Endothelial cell of umbilical vein (primary cell): Measurements from ENCODE around the gene SH3BP5. TPM values are rescaled to one million over a fixed set of nuclear protein-coding genes. Genes with fewer than 3 reads are reported as not detected.
A peak's percentile ranks its signal among the peaks of the same experiment; 100 is the strongest.
"Not testable (repeated sequence)": the region's sequence is repeated elsewhere in the genome, so short reads cannot be mapped to it uniquely, and the experiment has no call there.

Experiments
- BruUV-seq: library from RNA; stranded (reverse); fragments of 400-500 nt; replicated peaks from 2 replicates; lab custom pipeline; 2021; lab: Mats Ljungman, UMichigan
- CTCF ChIA-PET: fragments of 300-600, 350-600 bp; sonication (Branson Sonifier 250); formaldehyde crosslinking; loops from one replicate; lab custom pipeline; 2021; ENCODE audit warnings: antibody characterized with exemption, inconsistent platforms; lab: Charles Lee
- POLR2A ChIA-PET: fragments of 300-600, 350-600 bp; sonication (Branson Sonifier 250); formaldehyde crosslinking; loops from one replicate; lab custom pipeline; 2021; ENCODE audit warnings: antibody characterized with exemption, inconsistent platforms; lab: Charles Lee
- DNase-seq: peaks from one replicate; pipeline ENCODE4 v3.0.0-alpha.2; 2011; ENCODE audit warnings: low read depth, low spot score
- FAIRE-seq: peaks from 2 replicates; lab custom pipeline; 2011; peaks lifted over from hg19 to GRCh38; lab: Jason Lieb, UNC
- H2AFZ ChIP-seq: 2 replicates; pipeline ENCODE4 v1.6.0; 2012; ENCODE audit warnings: low read depth, low read length, control low read depth, inconsistent platforms
- H3K27ac ChIP-seq: 2 replicates; pipeline ENCODE4 v1.5.1; 2011; ENCODE audit warnings: low read depth, mild to moderate bottlenecking, control low read depth, low read length, moderate library complexity; ENCODE audit not compliant: insufficient read depth
- H3K27me3 ChIP-seq, 2 experiments: 2 replicates each; pipeline versions ENCODE4 v1.6.0 to v1.6.1; 2011; ENCODE audit warnings: low read length in 2 of 2, mixed read lengths in 1 of 2; ENCODE audit not compliant: control insufficient read depth in 2 of 2, insufficient read depth in 2 of 2
- H3K36me3 ChIP-seq, 2 experiments: 2 replicates in 1 of 2; 3 replicates in 1 of 2; pipeline ENCODE4 v1.5.1; 2011; ENCODE audit warnings: low read length in 2 of 2, mild to moderate bottlenecking in 1 of 2, moderate library complexity in 1 of 2; ENCODE audit not compliant: control insufficient read depth in 2 of 2, insufficient read depth in 2 of 2; ENCODE audit errors: extremely low read depth in 1 of 2
- H3K4me1 ChIP-seq: 3 replicates; pipeline ENCODE4 v1.5.1; 2011; ENCODE audit warnings: mild to moderate bottlenecking, low read length; ENCODE audit not compliant: control insufficient read depth, insufficient read depth; ENCODE audit errors: extremely low read depth
- H3K4me2 ChIP-seq: 2 replicates; pipeline ENCODE4 v1.6.1; 2011; ENCODE audit warnings: low read length, control low read depth, mixed read lengths; ENCODE audit not compliant: insufficient read depth
- H3K4me3 ChIP-seq, 3 experiments: fragments of 200-600 bp in 1 of 3; sonication (generic), shearing (Covaris generic) in 1 of 3; replicated peaks in 1 of 3; 2 replicates each; pipeline ENCODE4 v1.5.1; 2011 to 2016; ENCODE audit warnings: control low read depth in 3 of 3, low read length in 3 of 3, mild to moderate bottlenecking in 2 of 3, inconsistent platforms in 1 of 3, low read depth in 1 of 3, moderate library complexity in 1 of 3; ENCODE audit not compliant: insufficient read depth in 1 of 3
- H3K79me2 ChIP-seq: 2 replicates; pipeline ENCODE4 v1.6.0; 2012; ENCODE audit warnings: low read length, inconsistent platforms; ENCODE audit not compliant: control insufficient read depth, insufficient read depth
- H3K9ac ChIP-seq: replicated peaks from 2 replicates; pipeline ENCODE3; 2011; ENCODE audit warnings: low read length, control low read depth; ENCODE audit not compliant: insufficient read depth; ENCODE audit errors: extremely low read depth
- H3K9me1 ChIP-seq: replicated peaks from 3 replicates; pipeline ENCODE4 v1.6.0; 2011; ENCODE audit warnings: mild to moderate bottlenecking, low read length; ENCODE audit not compliant: control insufficient read depth, insufficient read depth; ENCODE audit errors: extremely low read depth
- H3K9me3 ChIP-seq: replicated peaks from 2 replicates; pipeline ENCODE4 v1.5.1; 2012; ENCODE audit warnings: low read length, inconsistent platforms; ENCODE audit not compliant: control insufficient read depth, insufficient read depth
- H4K20me1 ChIP-seq: replicated peaks from 2 replicates; pipeline ENCODE3; 2011; ENCODE audit warnings: mild to moderate bottlenecking, low read length; ENCODE audit not compliant: control insufficient read depth, insufficient read depth; ENCODE audit errors: extremely low read depth
- CTCF ChIP-seq, 2 donors: IDR thresholded peaks; 1 replicate in 1 of 2; 2 replicates in 1 of 2; pipeline ENCODE4 v1.5.1; 2011; ENCODE audit warnings: low read length in 2 of 2, mild to moderate bottlenecking in 2 of 2, moderate library complexity in 2 of 2, control low read depth in 1 of 2, inconsistent platforms in 1 of 2, low read depth in 1 of 2; ENCODE audit not compliant: insufficient read depth in 1 of 2; ENCODE audit errors: extremely low read depth in 1 of 2
- EZH2 ChIP-seq: IDR thresholded peaks from 2 replicates; pipeline ENCODE4 v1.6.1; 2012; ENCODE audit warnings: borderline replicate concordance, low read depth, mild to moderate bottlenecking, moderate library complexity, low read length, inconsistent platforms; ENCODE audit not compliant: severe bottlenecking
- FOS ChIP-seq: IDR thresholded peaks from 2 replicates; pipeline ENCODE4 v1.6.1; 2011; ENCODE audit warnings: mild to moderate bottlenecking, low read length, moderate library complexity, borderline replicate concordance; ENCODE audit not compliant: insufficient read depth
- GATA2 ChIP-seq: IDR thresholded peaks from 2 replicates; pipeline ENCODE4 v1.7.0; 2011; ENCODE audit warnings: low read depth, mild to moderate bottlenecking, moderate library complexity, mixed read lengths, low read length; ENCODE audit not compliant: insufficient read length, insufficient read depth
- JUN ChIP-seq: IDR thresholded peaks from 2 replicates; pipeline ENCODE4 v1.6.1; 2011; ENCODE audit warnings: borderline replicate concordance, low read depth; ENCODE audit not compliant: insufficient read length, insufficient read depth
- MAX ChIP-seq: IDR thresholded peaks from 2 replicates; pipeline ENCODE4 v1.6.1; 2011; ENCODE audit not compliant: insufficient read depth, insufficient read length
- MYC ChIP-seq: IDR thresholded peaks from one replicate; pipeline ENCODE4 v1.6.1; 2011; ENCODE audit warnings: mild to moderate bottlenecking, low read depth, low read length
- POLR2A ChIP-seq: IDR thresholded peaks from 2 replicates; pipeline ENCODE4 v1.6.1; 2012; ENCODE audit warnings: low read depth, mild to moderate bottlenecking, control low read depth, low read length
- POLR2AphosphoS5 ChIP-seq: IDR thresholded peaks from 2 replicates; pipeline ENCODE4 v1.6.1; 2012; ENCODE audit warnings: low read depth, mild to moderate bottlenecking, control low read depth, low read length, moderate library complexity; ENCODE audit not compliant: insufficient read depth
- dilution Hi-C: fragments of 300-500 bp; cut with MboI; formaldehyde crosslinking; loops from one replicate; pipeline ENCODE4 v1.15.0; 2019; ENCODE audit warnings: low sequenced_read_pairs; ENCODE audit not compliant: extremely low pct_ligation_motif_present
- intact Hi-C: fragments of 100-400 bp; cut with micrococcal nuclease; formaldehyde crosslinking; loops from one replicate; pipeline ENCODE4 v1.10.0; 2022
- polyA plus RNA-seq, 4 experiments: library from polyadenylated mRNA; depleted of rRNA in 3 of 4; stranded (reverse) in 3 of 4; unstranded in 1 of 4; fragments of >200 nt; gene quantifications; 2 replicates each; pipeline versions ENCODE4 v1.2.1 to v1.2.3, GENCODE V29; 2011 to 2012; ENCODE audit warnings: missing spikeins in 1 of 4
- total RNA-seq: library from RNA; stranded (reverse); gene quantifications from 2 replicates; pipeline ENCODE4 v1.2.3, GENCODE V29; 2021

SH3BP5 gene
- total and polyA plus RNA-seq, 2 donors (not counting 3 experiments of a cell fraction or from before 2014, with no cell fraction given), result 35.3 to 76.3 TPM

GRCh38 chr3:15367059-15367458 is 34.7 kb upstream of the SH3BP5 start:
- no peak overlapping the region for H2AFZ ChIP-seq
- CTCF ChIA-PET, result interaction anchor here (0.7 to 1.7 kb wide), 6 partner anchors 10 to 99 kb away, joined by 3 to 11 read pairs (median 4); partner anchors contain the start of gene SH3BP5
- POLR2A ChIA-PET, result no interaction called here
- TF ChIP-seq POLR2A, result no peak
- no peak for TF ChIP-seq EZH2
- TF ChIP-seq JUN, result peak; percentile 66
- no peak for TF ChIP-seq MAX
- peak; percentile 70 for TF ChIP-seq FOS
- no peak for TF ChIP-seq CTCF (IDR thresholded peaks at IDR 0.05; ENCODE audit: extremely low read depth in 1 of 2, insufficient read depth in 1 of 2, low read depth in 1 of 2, low read length in 2 of 2)
- TF ChIP-seq MYC, result no peak
- no peak for TF ChIP-seq POLR2AphosphoS5
- peak; percentile 44 for TF ChIP-seq GATA2
- no peaks in the 10 kb centered on the region for H3K27me3 ChIP-seq
- H3K79me2 ChIP-seq, result no peaks in the 10 kb centered on the region
- H3K4me1 ChIP-seq, result peaks cover 28% of the 10 kb centered on the region
- H3K36me3 ChIP-seq, result no peaks in the 10 kb centered on the region
- H3K9me1 ChIP-seq, result no peaks in the 10 kb centered on the region
- H4K20me1 ChIP-seq, result no peaks in the 10 kb centered on the region
- no peak overlapping the region for H3K4me3 ChIP-seq
- no peak overlapping the region for H3K9ac ChIP-seq
- peak overlapping the region; percentile 26 for H3K27ac ChIP-seq
- H3K9me3 ChIP-seq, result no peaks in the 10 kb centered on the region
- dilution Hi-C loops, result no loop called here
- BruUV-seq, result no TSS peak
- intact Hi-C loops, result no loop called here
- DNase-seq (peak; percentile 56), FAIRE-seq (peak; percentile 15)
- peak overlapping the region; percentile 52 for H3K4me2 ChIP-seq

GRCh38 chr3:15364078-15364477 is 31.7 kb upstream of the SH3BP5 start:
- H3K4me2 ChIP-seq, BruUV-seq, H3K27ac ChIP-seq, H3K9me1 ChIP-seq, FAIRE-seq, H3K79me2 ChIP-seq, H3K9me3 ChIP-seq, H3K9ac ChIP-seq, H3K4me3 ChIP-seq, H4K20me1 ChIP-seq, dilution Hi-C loops, H2AFZ ChIP-seq, H3K36me3 ChIP-seq, intact Hi-C loops, H3K27me3 ChIP-seq, POLR2A ChIA-PET: not testable (repeated sequence)
- CTCF ChIA-PET, result interaction anchor here (0.7 kb wide), 1 partner anchor 10 kb away, joined by 3 read pairs; no protein-coding TSS in a partner anchor
- peak; percentile 37 for DNase-seq
- peaks cover 36% of the 10 kb centered on the region for H3K4me1 ChIP-seq
